SIG-M5 treated with dmso at 0.1 percent for 504 hours (cell line): ENCODE results near the gene YY2.
"Not testable (repeated sequence)": the region's sequence is repeated elsewhere in the genome, so short reads cannot be mapped to it uniquely, and the experiment has no call there.

Experiments used
- DNase-seq: peaks from one replicate; lab custom pipeline; 2025; ENCODE audit not compliant: unreplicated experiment; lab: John Stamatoyannopoulos, UW

Gene YY2

GRCh38 chrX:21873063-21873775, 17.4 kb downstream of the YY2 start:
- DNase-seq: no peak

GRCh38 chrX:21874182-21874581, 18.4 kb downstream of the YY2 start:
- not testable (repeated sequence) for DNase-seq

- DNase-seq: no peak
Observed at GRCh38 chrX:21875013-21875412, 19.2 kb downstream of the YY2 start.

- no peak for DNase-seq
Observed at GRCh38 chrX:21881881-21882574, 26.2 kb downstream of the YY2 start.

- DNase-seq: no peak
Observed at GRCh38 chrX:21883258-21883657, 27.5 kb downstream of the YY2 start.

- no peak for DNase-seq
Observed at GRCh38 chrX:21885568-21885967, 29.8 kb downstream of the YY2 start.

- DNase-seq: no peak
Observed at GRCh38 chrX:21905313-21905712, 49.5 kb downstream of the YY2 start.

- no peak for DNase-seq
Observed at GRCh38 chrX:21905953-21906352, 50.2 kb downstream of the YY2 start.

- no peak for DNase-seq
Observed at GRCh38 chrX:21907260-21907659, 51.5 kb downstream of the YY2 start.
